H9 (cell line): ENCODE data around the gene LRRC8C. TPM values are rescaled to one million over a fixed set of nuclear protein-coding genes. Genes with fewer than 3 reads are reported as not detected.

ENCODE experiments used
- DNase-seq: peaks from one replicate; pipeline ENCODE4 v3.0.0-alpha.2; 2017
- H2AFZ ChIP-seq: one replicate; pipeline ENCODE4 v1.6.1; 2013; ENCODE audit warnings: mild to moderate bottlenecking, low read length, control low read depth, moderate library complexity
- H2AK5ac ChIP-seq: 2 replicates; pipeline ENCODE4 v1.6.1; 2013; ENCODE audit warnings: low read length, control low read depth, mixed read lengths; ENCODE audit not compliant: insufficient read length
- H2BK120ac ChIP-seq: one replicate; pipeline ENCODE4 v1.6.1; 2013; ENCODE audit warnings: low read depth, mild to moderate bottlenecking, low read length, control low read depth, inconsistent platforms; ENCODE audit not compliant: poor library complexity, severe bottlenecking
- H2BK12ac ChIP-seq: 2 replicates; pipeline ENCODE4 v1.6.1; 2013; ENCODE audit warnings: low read length, control low read depth, mixed read lengths, low read depth; ENCODE audit not compliant: insufficient read length
- H2BK15ac ChIP-seq: 2 replicates; pipeline ENCODE4 v1.6.1; 2013; ENCODE audit warnings: low read depth, low read length, control low read depth
- H2BK20ac ChIP-seq: one replicate; pipeline ENCODE4 v1.6.1; 2013; ENCODE audit warnings: low read depth, mild to moderate bottlenecking, low read length, control low read depth, inconsistent platforms; ENCODE audit not compliant: poor library complexity, severe bottlenecking
- H2BK5ac ChIP-seq: 2 replicates; pipeline ENCODE4 v1.6.1; 2013; ENCODE audit warnings: low read length, control low read depth, mixed read lengths; ENCODE audit not compliant: insufficient read length
- H3K14ac ChIP-seq: 2 replicates; pipeline ENCODE4 v1.6.1; 2013; ENCODE audit warnings: low read length, control low read depth; ENCODE audit not compliant: insufficient read depth
- H3K18ac ChIP-seq: 2 replicates; pipeline ENCODE4 v1.6.1; 2013; ENCODE audit warnings: low read depth, mild to moderate bottlenecking, mixed read lengths, low read length, control low read depth; ENCODE audit not compliant: insufficient read length
- H3K23ac ChIP-seq: 2 replicates; pipeline ENCODE4 v1.6.1; 2013; ENCODE audit warnings: low read length, control low read depth, mixed read lengths, low read depth; ENCODE audit not compliant: insufficient read length
- H3K23me2 ChIP-seq: 2 replicates; pipeline ENCODE4 v1.6.1; 2013; ENCODE audit warnings: low read depth, mild to moderate bottlenecking, mixed read lengths, low read length, control low read depth; ENCODE audit not compliant: insufficient read length, poor library complexity, severe bottlenecking
- H3K27ac ChIP-seq: 2 replicates; pipeline ENCODE4 v1.5.1; 2013; ENCODE audit warnings: low read length, control low read depth, mixed read lengths, low read depth; ENCODE audit not compliant: insufficient read length
- H3K27me3 ChIP-seq: 2 replicates; pipeline ENCODE4 v1.6.1; 2013; ENCODE audit warnings: low read length, control low read depth, inconsistent platforms; ENCODE audit not compliant: insufficient read depth
- H3K4ac ChIP-seq: 2 replicates; pipeline ENCODE4 v1.6.1; 2013; ENCODE audit warnings: low read depth, mild to moderate bottlenecking, control low read depth, inconsistent platforms, low read length, moderate library complexity
- H3K4me1 ChIP-seq: 2 replicates; pipeline ENCODE4 v1.6.1; 2013; ENCODE audit warnings: low read length, control low read depth, inconsistent platforms; ENCODE audit not compliant: insufficient read depth
- H3K4me2 ChIP-seq: 2 replicates; pipeline ENCODE4 v1.6.1; 2013; ENCODE audit warnings: low read length, control low read depth, mixed read lengths; ENCODE audit not compliant: insufficient read length, insufficient read depth
- H3K56ac ChIP-seq: 2 replicates; pipeline ENCODE4 v1.6.1; 2013; ENCODE audit warnings: low read depth, mild to moderate bottlenecking, mixed read lengths, low read length, control low read depth; ENCODE audit not compliant: insufficient read length
- H3K79me1 ChIP-seq: 2 replicates; pipeline ENCODE4 v1.6.1; 2013; ENCODE audit warnings: low read depth, mild to moderate bottlenecking, moderate library complexity, low read length, control low read depth, inconsistent platforms; ENCODE audit not compliant: insufficient read depth, poor library complexity, severe bottlenecking
- H3K79me2 ChIP-seq: 2 replicates; pipeline ENCODE4 v1.6.1; 2013; ENCODE audit warnings: low read length, control low read depth, inconsistent platforms; ENCODE audit not compliant: insufficient read depth
- H3K9ac ChIP-seq: 2 replicates; pipeline ENCODE4 v1.6.1; 2013; ENCODE audit warnings: low read length, control low read depth, mixed read lengths; ENCODE audit not compliant: insufficient read length; ENCODE audit errors: extremely low read depth
- H3K9me3 ChIP-seq: one replicate; pipeline ENCODE4 v1.6.1; 2013; ENCODE audit warnings: low read depth, low read length, inconsistent platforms; ENCODE audit not compliant: control insufficient read depth
- H3T11ph ChIP-seq: one replicate; pipeline ENCODE4 v1.6.1; 2013; ENCODE audit warnings: mild to moderate bottlenecking, low read length, control low read depth, inconsistent platforms
- H4K20me1 ChIP-seq: one replicate; pipeline ENCODE4 v1.6.1; 2013; ENCODE audit not compliant: control insufficient read depth, insufficient read length, insufficient read depth
- H4K5ac ChIP-seq: 2 replicates; pipeline ENCODE4 v1.6.1; 2013; ENCODE audit warnings: low read depth, mild to moderate bottlenecking, mixed read lengths, low read length, control low read depth; ENCODE audit not compliant: insufficient read length
- H4K8ac ChIP-seq: replicated peaks from 2 replicates; pipeline ENCODE4 v1.6.1; 2013; ENCODE audit warnings: low read length, control low read depth, mixed read lengths, low read depth; ENCODE audit not compliant: insufficient read length
- H4K91ac ChIP-seq: 2 replicates; pipeline ENCODE4 v1.6.1; 2013; ENCODE audit warnings: low read depth, mild to moderate bottlenecking, moderate library complexity, mixed read lengths, low read length, control low read depth; ENCODE audit not compliant: insufficient read length
- H3K27ac Mint-ChIP-seq, 3 experiments: 2 replicates in 2 of 3; 3 replicates in 1 of 3; pipeline ENCODE4 v1.8.0; 2020 to 2021; ENCODE audit warnings: mixed read lengths in 3 of 3, mild to moderate bottlenecking in 1 of 3, moderate library complexity in 1 of 3
- H3K27me3 Mint-ChIP-seq: 2 replicates; pipeline ENCODE4 v1.8.0; 2021; ENCODE audit warnings: low read depth, mild to moderate bottlenecking, moderate library complexity, mixed read lengths
- H3K36me3 Mint-ChIP-seq, 3 experiments: 2 replicates in 2 of 3; 3 replicates in 1 of 3; pipeline ENCODE4 v1.8.0; 2020 to 2021; ENCODE audit warnings: low read depth in 3 of 3, mixed read lengths in 3 of 3; ENCODE audit not compliant: insufficient read depth in 1 of 3
- H3K4me1 Mint-ChIP-seq, 2 experiments: 2 replicates each; pipeline ENCODE4 v1.8.0; 2020; ENCODE audit warnings: mixed read lengths in 2 of 2
- H3K4me3 Mint-ChIP-seq, 2 experiments: 2 replicates in 1 of 2; 3 replicates in 1 of 2; pipeline ENCODE4 v1.8.0; 2020 to 2021; ENCODE audit warnings: mild to moderate bottlenecking in 2 of 2, mixed read lengths in 2 of 2, moderate library complexity in 1 of 2
- H3K9me3 Mint-ChIP-seq, 2 experiments: 2 replicates in 1 of 2; 3 replicates in 1 of 2; pipeline ENCODE4 v1.8.0; 2020; ENCODE audit warnings: mild to moderate bottlenecking in 2 of 2, mixed read lengths in 2 of 2, moderate library complexity in 1 of 2
- CTCF ChIP-seq: fragments of 200-600 bp; sonication (generic); conservative IDR thresholded peaks from 3 replicates; pipeline ENCODE4 v1.8.0; 2021; ENCODE audit warnings: antibody characterized with exemption, mild to moderate bottlenecking
- WGBS: extraction: QIAGEN DNeasy Blood & Tissue Kit; methylation state at CpG from one replicate; pipeline ENCODE4 v1.1.7; 2013; ENCODE audit warnings: missing lambda C conversion rate, low lambda C conversion rate, mixed read lengths; ENCODE audit not compliant: insufficient read length; ENCODE audit errors: extremely low coverage; 5-methylcytosine and 5-hydroxymethylcytosine counted together
- total RNA-seq: library from RNA; stranded (reverse); gene quantifications from 2 replicates; pipeline ENCODE4 v1.2.1, GENCODE V29; 2021

Gene LRRC8C
- total RNA-seq, 1 experiment from 2014 or later: 1.9 TPM

GRCh38 chr1:89689234-89689633 is 56.3 kb downstream of the LRRC8C start:
- Histone ChIP-seq H3K23me2 (no peaks in the 10 kb centered on the region), H2AK5ac (no peak overlapping the region), H3K27ac (no peak overlapping the region), H3K14ac (no peak overlapping the region), H3K27me3 (no peaks in the 10 kb centered on the region), H3K9ac (no peak overlapping the region), H4K20me1 (no peaks in the 10 kb centered on the region), H3K9me3 (no peaks in the 10 kb centered on the region), H2BK12ac (no peak overlapping the region), H3K18ac (no peak overlapping the region), H3T11ph (no peak overlapping the region), H2BK120ac (no peak overlapping the region), H3K4me2 (no peak overlapping the region), H3K79me2 (no peaks in the 10 kb centered on the region), H3K23ac (no peak overlapping the region), H2BK5ac (no peak overlapping the region), H3K4ac (no peak overlapping the region), H4K91ac (no peak overlapping the region), H2BK15ac (no peak overlapping the region), H3K56ac (no peak overlapping the region), H3K4me1 (peaks cover 3% of the 10 kb centered on the region; the same call in 1 of the 2 replicates), H4K5ac (no peak overlapping the region), H2BK20ac (no peak overlapping the region), H4K8ac (no peak overlapping the region), H3K79me1 (no peaks in the 10 kb centered on the region), H2AFZ (no peak overlapping the region)
- H3K4me3 Mint-ChIP-seq: no peak overlapping the region
- no peak for DNase-seq
- no peaks in the 10 kb centered on the region for H3K36me3 Mint-ChIP-seq
- peaks cover 7 to 8% of the 10 kb centered on the region in 2 experiments for H3K4me1 Mint-ChIP-seq
- no peak overlapping the region for H3K27ac Mint-ChIP-seq
- H3K27me3 Mint-ChIP-seq: no peaks in the 10 kb centered on the region
- H3K9me3 Mint-ChIP-seq: no peaks in the 10 kb centered on the region
- no CpG with 5 or more reads among the region's 3 CpGs for WGBS
- no peak for TF ChIP-seq CTCF
